ENCODE measurements around the gene FRMD8. TPM values are rescaled to one million over a fixed set of nuclear protein-coding genes. Genes with fewer than 3 reads are reported as not detected.

FRMD8 gene
- total and polyA plus RNA-seq, 2 of the 4 experiments (the other 2 are of a cell fraction) = 11.3 to 19.8 TPM

DNA sequence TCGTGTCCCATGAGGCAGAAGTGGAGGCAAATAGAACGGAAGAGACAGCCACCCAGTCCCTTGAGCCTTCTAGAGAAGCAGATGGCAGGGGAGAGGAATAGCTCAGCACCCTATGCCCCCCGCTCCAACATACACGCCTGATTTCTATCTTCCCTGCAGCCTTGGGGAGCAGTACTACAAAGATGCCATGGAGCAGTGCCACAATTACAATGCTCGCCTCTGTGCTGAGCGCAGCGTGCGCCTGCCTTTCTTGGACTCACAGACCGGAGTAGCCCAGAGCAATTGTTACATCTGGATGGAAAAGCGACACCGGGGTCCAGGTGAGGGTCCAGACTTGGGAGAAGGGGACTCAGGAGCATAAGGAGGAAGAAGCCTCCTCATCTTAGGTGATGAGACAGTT lies 46.2 kb upstream of the FRMD8 start:
- ATAC-seq (ENCODE audit: low read depth) = no peak
- no peak overlapping the region for H2BK5ac ChIP-seq (ENCODE audit: low read depth, low read length, poor library complexity, severe bottlenecking)
- CTCF ChIA-PET = no interaction called here
- peaks cover 10% of the 10 kb centered on the region for H3K9me1 ChIP-seq (ENCODE audit: insufficient read depth, low read length)
- H3K27ac ChIP-seq (ENCODE audit: insufficient read depth, low read length) = no peak overlapping the region
- H3K4me1 ChIP-seq (ENCODE audit: control insufficient read depth, insufficient read depth, low read length) = peaks cover 2% of the 10 kb centered on the region; the same call in 1 of the 2 replicates
- in situ Hi-C loops (cut with MboI; ENCODE audit: low sequenced_read_pairs) (no loop called here), intact Hi-C loops (cut with micrococcal nuclease) (no loop called here), dilution Hi-C loops (cut with HindIII; ENCODE audit: low sequenced_read_pairs, unreplicated experiment) (no loop called here)
- no peak overlapping the region for H3K14ac ChIP-seq (replicated peaks; ENCODE audit: low read depth, low read length)
- no peak overlapping the region for H2AK5ac ChIP-seq (ENCODE audit: low read depth, low read length)
- H3K27me3 ChIP-seq (ENCODE audit: control insufficient read depth, insufficient read depth, low read length) = no peaks in the 10 kb centered on the region
- peaks cover 51% of the 10 kb centered on the region for H3K36me3 ChIP-seq (ENCODE audit: control insufficient read depth, insufficient read depth, low read length)
- no peak overlapping the region for H3K4me3 ChIP-seq (ENCODE audit: insufficient read depth, low read depth, low read length)
- no peak for TF ChIP-seq MAZ (IDR thresholded peaks at IDR 0.05; ENCODE audit: borderline replicate concordance, low read depth, low read length)
- TF ChIP-seq, protein P1, sequence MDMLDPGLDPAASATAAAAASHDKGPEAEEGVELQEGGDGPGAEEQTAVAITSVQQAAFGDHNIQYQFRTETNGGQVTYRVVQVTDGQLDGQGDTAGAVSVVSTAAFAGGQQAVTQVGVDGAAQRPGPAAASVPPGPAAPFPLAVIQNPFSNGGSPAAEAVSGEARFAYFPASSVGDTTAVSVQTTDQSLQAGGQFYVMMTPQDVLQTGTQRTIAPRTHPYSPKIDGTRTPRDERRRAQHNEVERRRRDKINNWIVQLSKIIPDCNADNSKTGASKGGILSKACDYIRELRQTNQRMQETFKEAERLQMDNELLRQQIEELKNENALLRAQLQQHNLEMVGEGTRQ (IDR thresholded peaks at IDR 0.05; ENCODE audit: low read depth, low read length) = no peak
- POLR2A ChIA-PET (ENCODE audit: unreplicated experiment) = no interaction called here
- no peaks in the 10 kb centered on the region for H3K9me3 ChIP-seq (ENCODE audit: control insufficient read depth, insufficient read depth, low read length)
- no peak overlapping the region for H2BK120ac ChIP-seq (ENCODE audit: low read depth, low read length)
- H3K18ac ChIP-seq (ENCODE audit: low read depth, low read length) = no peak overlapping the region
- H2AFZ ChIP-seq (replicated peaks; ENCODE audit: low read length, poor library complexity) = no peak overlapping the region
- H4K91ac ChIP-seq (ENCODE audit: insufficient read depth, low read depth, low read length) = no peak overlapping the region
- no TSS peak for BruUV-seq (replicated peaks)
- H3K56ac ChIP-seq (ENCODE audit: extremely low read depth, insufficient read depth, low read length) = no peak overlapping the region
- H2BK20ac ChIP-seq (ENCODE audit: low read depth, low read length) = no peak overlapping the region
- peaks cover 39 to 55% of the 10 kb centered on the region in 2 experiments for H3K79me1 ChIP-seq (ENCODE audit: low read depth in 1 of 2, low read length in 2 of 2)
- no peak overlapping the region for H4K5ac ChIP-seq (ENCODE audit: low read depth, low read length)
- no peak for DNase-seq
- H3K23ac ChIP-seq (ENCODE audit: low read depth, low read length) = no peak overlapping the region
- H3K4ac ChIP-seq (ENCODE audit: low read depth, low read length) = no peak overlapping the region
- H2BK15ac ChIP-seq (ENCODE audit: low read depth, low read length) = no peak overlapping the region
- WGBS, 2 experiments (ENCODE audit: extremely low coverage in 2 of 2, insufficient read length in 1 of 2) = 80% methylated on average over 2 of the region's 11 CpGs; no CpG with 5 or more reads in 1 of the 2 experiments
- H4K20me1 ChIP-seq (ENCODE audit: insufficient read depth, low read length) = peaks cover 42% of the 10 kb centered on the region
- H3K9ac ChIP-seq (ENCODE audit: low read depth, low read length) = no peak overlapping the region
- no peak overlapping the region for H4K8ac ChIP-seq (ENCODE audit: low read depth in 2 of 2, low read length in 2 of 2)
- H2AK9ac ChIP-seq (replicated peaks; ENCODE audit: low read depth, low read length, poor library complexity) = no peak overlapping the region
- no peak overlapping the region for H3K4me2 ChIP-seq (ENCODE audit: low read depth, low read length)

Measured in IMR-90 (cell line).